Lower leg skin (tissue), 4 donors: Measurements from ENCODE around the gene FEZF1. TPM values are rescaled to one million over a fixed set of nuclear protein-coding genes. Genes with fewer than 3 reads are reported as not detected.

Experiments
- DNase-seq, 2 donors: peaks; one replicate each; pipeline ENCODE4 v3.0.0-alpha.2; 2019; ENCODE audit warnings: low spot score in 2 of 2
- H3K4me3 ChIP-seq: fragments of 200-600 bp; sonication (generic); 2 replicates; pipeline ENCODE4 v1.5.1; 2017; ENCODE audit warnings: mild to moderate bottlenecking, low read depth; ENCODE audit not compliant: poor library complexity, severe bottlenecking
- CTCF ChIP-seq, 3 donors: fragments of 450-650 bp; IDR thresholded peaks; one replicate each; pipeline ENCODE4 v1.5.1; 2016; ENCODE audit warnings: antibody characterized with exemption in 3 of 3, mild to moderate bottlenecking in 3 of 3, moderate library complexity in 2 of 3
- POLR2A ChIP-seq, 2 donors: fragments of 450-650 bp; IDR thresholded peaks; one replicate each; pipeline ENCODE4 v1.6.1; 2016 to 2017; ENCODE audit warnings: antibody characterized with exemption in 2 of 2, mild to moderate bottlenecking in 1 of 2, moderate library complexity in 1 of 2
- WGBS, 2 donors: methylation state at CpG; one replicate each; pipeline ENCODE4 v1.1.5; 2018; 5-methylcytosine and 5-hydroxymethylcytosine counted together
- intact Hi-C: fragments of 100-400 bp; cut with DNase I; formaldehyde crosslinking; loops from one replicate; pipeline ENCODE4 v1.15.0; 2023; ENCODE audit warnings: low total_unique reads
- total RNA-seq, 4 donors: library from RNA; depleted of rRNA; stranded (reverse); fragments of >200 nt; gene quantifications; one replicate each; pipeline ENCODE4 v1.1.0, GENCODE V29; 2016

FEZF1 gene
- total RNA-seq, 4 donors from 2014 or later, result not detected

GRCh38 chr7:122316467-122317388, 12.2 kb upstream of the FEZF1 start:
- TF ChIP-seq POLR2A (IDR thresholded peaks at IDR 0.05) (no peak), CTCF (IDR thresholded peaks at IDR 0.05) (no peak)
- DNase-seq, result no peak
- H3K4me3 ChIP-seq, result no peak overlapping the region
- intact Hi-C loops, result no loop called here
- WGBS, 2 donors, result 5 to 7% methylated on average over 65 to 71 of the region's 71 CpGs

GRCh38 chr7:122315507-122316466, 11.2 kb upstream of the FEZF1 start:
- TF ChIP-seq CTCF (IDR thresholded peaks at IDR 0.05) (no peak), POLR2A (IDR thresholded peaks at IDR 0.05) (no peak)
- no peak for DNase-seq
- no peak overlapping the region for H3K4me3 ChIP-seq
- 7% methylated on average over 22 to 23 of the region's 25 CpGs for WGBS, 2 donors
- intact Hi-C loops, result no loop called here

GRCh38 chr7:122314284-122314683, 9.7 kb upstream of the FEZF1 start:
- H3K4me3 ChIP-seq, result no peak overlapping the region
- intact Hi-C loops, result no loop called here
- WGBS, 2 donors, result 22 to 31% methylated on average over 4 of the region's 4 CpGs
- TF ChIP-seq POLR2A (IDR thresholded peaks at IDR 0.05), result no peak
- no peak for TF ChIP-seq CTCF (IDR thresholded peaks at IDR 0.05)
- DNase-seq, result no peak

- DNase-seq, result no peak
- intact Hi-C loops, result no loop called here
- WGBS, 2 donors, result 33 to 37% methylated on average over 3 of the region's 3 CpGs
- TF ChIP-seq POLR2A (IDR thresholded peaks at IDR 0.05), result no peak
- TF ChIP-seq CTCF (IDR thresholded peaks at IDR 0.05), result no peak
- no peak overlapping the region for H3K4me3 ChIP-seq
Observed at GRCh38 chr7:122312789-122313188, 8.2 kb upstream of the FEZF1 start.

GRCh38 chr7:122311734-122312450, 7.3 kb upstream of the FEZF1 start:
- no peak for DNase-seq
- no peak for TF ChIP-seq POLR2A (IDR thresholded peaks at IDR 0.05)
- no peak for TF ChIP-seq CTCF (IDR thresholded peaks at IDR 0.05)
- H3K4me3 ChIP-seq, result no peak overlapping the region
- 7 to 9% methylated on average over 34 of the region's 34 CpGs for WGBS, 2 donors
- intact Hi-C loops, result no loop called here
